Measurements from ENCODE around the gene CUEDC2.

The CUEDC2 gene, protein sequence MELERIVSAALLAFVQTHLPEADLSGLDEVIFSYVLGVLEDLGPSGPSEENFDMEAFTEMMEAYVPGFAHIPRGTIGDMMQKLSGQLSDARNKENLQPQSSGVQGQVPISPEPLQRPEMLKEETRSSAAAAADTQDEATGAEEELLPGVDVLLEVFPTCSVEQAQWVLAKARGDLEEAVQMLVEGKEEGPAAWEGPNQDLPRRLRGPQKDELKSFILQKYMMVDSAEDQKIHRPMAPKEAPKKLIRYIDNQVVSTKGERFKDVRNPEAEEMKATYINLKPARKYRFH

DNA sequence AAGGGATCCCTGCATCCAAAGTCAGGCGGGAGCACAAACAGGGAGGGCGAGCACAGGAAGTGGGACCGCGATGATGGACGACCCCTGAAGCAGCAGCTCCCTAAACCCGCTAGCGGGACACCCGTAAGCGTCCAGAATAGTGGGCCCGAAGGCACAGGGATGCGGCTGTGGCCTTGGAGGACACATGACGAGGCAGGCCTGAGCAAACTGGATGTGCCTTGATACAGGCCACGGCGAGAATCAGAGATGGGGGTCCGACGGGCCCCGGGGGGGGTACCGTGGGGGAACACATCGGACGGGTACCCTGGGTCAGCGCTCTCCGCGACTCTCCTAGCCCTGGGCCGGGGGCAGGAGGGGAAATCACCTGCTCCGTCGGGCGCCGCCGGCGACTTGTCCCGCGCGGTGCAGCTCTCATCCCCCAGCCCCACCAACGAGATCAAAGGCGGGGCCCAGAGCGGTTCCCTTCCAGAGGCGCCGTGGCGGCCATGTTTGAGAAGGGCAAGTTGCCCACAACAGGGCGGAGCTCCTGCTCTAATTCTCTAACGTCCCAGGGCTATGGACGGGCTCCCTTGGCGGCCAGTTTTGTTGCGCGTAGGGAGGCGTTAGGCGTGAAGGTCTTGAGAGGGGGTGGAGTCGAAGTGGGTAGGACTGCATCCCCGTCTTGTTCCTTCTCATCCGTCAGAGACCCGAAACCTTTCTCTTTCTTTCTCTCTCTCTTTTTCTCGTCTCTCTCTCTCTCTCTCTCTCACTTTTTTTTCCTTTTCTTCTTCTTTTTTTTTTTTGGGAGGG is at the start of gene CUEDC2:
TSS of gene CUEDC2 (minus strand) at position 413 of the 789 bp plus-strand sequence. CDS start 7,386 bp downstream, outside the sequence.
- DNase-seq = peak; percentile 96

DNA sequence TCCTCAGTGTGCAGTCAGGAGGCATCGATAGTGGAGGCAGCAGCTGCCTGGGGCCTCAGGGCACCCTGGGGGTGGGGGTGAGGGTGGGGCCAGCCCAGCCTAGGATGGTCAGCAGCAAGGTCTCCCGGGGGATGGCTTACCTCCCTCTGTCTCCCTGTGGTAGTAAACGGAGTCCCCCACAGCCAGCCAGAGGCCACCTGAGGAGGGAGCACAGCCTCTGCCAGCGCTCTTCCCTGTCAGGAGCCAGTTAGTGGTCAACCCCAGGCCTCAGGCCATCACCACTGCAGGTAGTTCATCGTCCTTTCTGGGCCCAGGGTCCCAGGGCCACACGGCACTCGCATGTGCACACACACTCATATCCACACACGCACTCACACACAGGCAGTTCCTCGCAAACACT is 48.0 kb upstream of the CUEDC2 start:
- DNase-seq = no peak

DNA sequence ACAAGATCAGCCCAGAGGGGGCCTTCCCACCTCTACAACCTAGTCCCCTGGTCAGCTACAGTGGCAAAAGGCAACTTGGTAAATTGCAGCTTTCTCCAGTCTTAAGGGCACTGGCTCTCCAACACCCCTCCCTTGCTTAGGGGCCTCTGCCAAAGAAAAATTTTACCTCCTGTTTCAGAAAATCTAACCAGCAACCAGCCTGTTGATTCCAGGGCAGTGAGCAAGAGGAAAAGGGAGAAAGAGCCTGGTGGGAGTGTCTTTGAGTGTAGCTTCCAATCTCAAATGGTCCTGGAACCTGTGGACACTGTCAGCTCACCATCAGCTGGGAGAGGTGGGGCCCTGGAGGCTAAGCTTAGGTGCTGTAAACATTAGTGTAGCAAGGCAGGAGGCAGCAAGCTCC is 47.3 kb upstream of the CUEDC2 start:
- no peak for DNase-seq

DNA sequence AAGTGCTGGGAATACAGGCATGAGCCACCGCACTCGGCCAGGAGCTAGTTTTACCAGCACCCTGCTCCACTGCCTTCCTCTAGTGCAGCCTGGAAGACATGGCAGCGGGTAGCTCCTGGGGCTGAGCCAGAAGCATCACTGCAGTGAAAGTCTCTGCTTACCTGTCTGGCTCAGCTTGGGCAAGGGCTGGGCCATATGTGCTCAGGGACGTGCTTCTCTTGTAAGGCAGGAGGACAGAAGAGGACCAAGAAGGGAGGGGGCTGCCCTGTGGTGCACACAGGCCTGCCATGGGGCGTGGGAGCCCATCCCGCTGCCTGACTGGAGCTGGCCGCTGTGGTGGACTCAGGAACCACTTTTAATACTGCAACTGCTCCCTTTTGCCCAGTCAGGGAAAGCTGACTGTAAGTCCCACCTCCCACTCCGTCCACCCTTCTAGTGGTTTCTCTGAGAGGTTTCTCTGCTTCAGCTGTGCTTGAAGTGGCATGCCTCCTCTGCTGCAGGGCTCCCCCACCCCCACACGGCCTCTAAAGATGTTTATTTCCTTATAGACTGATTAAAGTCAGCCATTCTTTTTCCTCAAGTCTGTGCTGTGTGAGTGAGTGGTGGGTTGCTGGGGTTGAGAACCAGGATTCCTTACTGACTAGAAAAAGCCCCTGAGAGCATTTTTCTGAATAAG is 44.2 kb upstream of the CUEDC2 start:
- peak; percentile 30 for DNase-seq

DNA sequence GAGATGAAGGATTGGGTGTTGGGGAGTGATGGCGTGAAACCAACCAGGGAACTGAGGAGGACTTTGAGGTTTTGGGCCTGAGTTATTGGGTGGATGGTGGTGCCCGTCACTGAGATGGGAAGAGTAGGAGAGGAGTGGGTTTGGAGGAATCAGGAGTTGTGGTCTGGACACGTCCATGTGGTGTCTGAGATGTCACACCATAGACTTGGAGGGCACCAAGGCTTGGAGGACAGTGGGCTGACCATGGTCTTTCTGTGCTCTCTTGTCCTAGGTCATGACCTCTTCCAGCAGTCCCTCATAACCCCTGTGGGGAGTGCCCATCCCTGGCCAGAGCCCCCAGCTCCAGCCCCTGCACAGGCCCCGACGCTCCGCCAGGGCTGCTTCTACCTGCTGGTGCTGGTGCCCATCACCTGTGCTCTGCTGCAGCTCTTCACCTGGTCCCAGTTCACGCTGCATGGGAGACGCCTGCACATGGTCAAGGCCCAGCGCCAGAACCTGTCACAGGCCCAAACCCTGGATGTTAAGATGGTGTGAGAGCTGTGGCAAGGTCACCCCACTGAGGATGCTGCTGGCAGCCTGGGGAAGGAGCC is 43.2 kb upstream of the CUEDC2 start:
- no peak for DNase-seq

DNA sequence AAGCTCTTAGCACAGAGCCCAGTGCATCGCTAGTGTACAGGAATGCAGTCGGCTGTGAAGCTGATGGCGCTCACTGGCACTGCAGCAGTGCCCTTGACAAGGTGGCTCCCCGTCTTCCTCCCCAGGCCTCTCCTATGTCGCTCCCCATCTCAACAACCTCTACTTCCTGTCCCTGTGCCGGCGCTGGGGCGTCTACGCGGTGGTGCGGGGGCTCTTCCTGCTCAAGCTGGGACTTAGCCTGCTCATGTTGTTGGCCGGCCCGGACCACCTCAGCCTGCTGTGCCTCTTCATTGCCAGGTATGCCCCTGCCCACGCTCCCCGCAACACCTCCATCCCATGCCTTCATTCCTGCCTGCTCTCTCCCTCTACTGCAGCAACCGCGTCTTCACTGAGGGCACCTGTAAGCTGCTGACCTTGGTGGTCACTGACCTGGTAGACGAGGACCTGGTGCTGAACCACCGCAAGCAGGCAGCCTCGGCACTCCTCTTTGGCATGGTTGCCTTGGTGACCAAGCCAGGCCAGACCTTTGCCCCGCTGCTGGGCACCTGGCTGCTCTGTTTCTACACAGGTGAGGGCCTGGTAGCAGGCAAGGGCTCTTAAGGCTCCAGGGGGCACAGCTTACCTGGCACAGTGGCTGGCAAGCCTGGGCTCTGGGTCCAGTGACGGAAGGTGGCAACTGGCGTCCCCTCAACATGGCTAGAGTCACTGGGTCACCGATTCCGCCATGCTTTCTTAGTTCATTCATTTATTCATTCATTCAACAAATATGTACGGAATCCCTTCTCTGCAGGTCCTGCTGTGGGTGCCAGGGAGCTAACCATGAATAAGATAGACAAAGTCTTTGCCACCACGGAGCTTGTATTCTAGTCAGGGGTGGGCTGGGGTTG is 41.3 kb upstream of the CUEDC2 start:
- DNase-seq = peak; percentile 30

DNA sequence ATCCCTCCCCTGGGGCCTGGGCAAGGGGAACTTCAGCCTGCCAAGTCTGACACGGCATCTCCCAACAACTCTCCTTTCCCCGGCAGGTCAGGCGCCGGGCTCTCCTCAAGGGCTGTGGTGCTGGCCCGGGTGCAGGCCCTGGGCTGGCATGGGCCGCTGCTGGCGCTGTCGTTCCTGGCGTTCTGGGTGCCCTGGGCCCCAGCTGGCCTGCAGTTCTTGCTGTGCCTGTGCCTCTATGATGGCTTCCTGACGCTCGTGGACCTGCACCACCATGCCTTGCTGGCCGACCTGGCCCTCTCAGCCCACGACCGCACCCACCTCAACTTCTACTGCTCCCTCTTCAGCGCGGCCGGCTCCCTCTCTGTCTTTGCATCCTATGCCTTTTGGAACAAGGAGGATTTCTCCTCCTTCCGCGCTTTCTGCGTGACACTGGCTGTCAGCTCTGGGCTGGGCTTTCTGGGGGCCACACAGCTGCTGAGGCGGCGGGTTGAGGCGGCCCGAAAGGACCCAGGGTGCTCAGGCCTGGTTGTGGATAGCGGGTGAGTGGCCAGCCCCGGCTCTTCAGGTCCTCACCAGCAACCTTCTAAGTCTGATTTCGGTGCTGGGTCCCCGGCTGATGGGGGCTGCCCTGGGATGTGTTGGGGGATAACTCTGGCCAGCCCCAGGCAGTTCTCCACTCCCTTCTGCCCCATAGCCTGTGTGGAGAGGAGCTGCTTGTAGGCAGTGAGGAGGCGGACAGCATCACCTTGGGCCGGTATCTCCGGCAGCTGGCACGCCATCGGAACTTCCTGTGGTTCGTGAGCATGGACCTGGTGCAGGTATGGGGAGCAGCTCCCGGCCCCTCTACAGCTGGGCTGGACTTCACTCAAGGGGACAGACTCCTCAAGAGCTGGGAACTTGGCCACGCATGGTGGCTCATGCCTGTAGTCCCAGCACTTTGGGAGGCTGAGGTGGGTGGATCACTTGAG is 38.5 kb upstream of the CUEDC2 start:
- no peak for DNase-seq

DNA sequence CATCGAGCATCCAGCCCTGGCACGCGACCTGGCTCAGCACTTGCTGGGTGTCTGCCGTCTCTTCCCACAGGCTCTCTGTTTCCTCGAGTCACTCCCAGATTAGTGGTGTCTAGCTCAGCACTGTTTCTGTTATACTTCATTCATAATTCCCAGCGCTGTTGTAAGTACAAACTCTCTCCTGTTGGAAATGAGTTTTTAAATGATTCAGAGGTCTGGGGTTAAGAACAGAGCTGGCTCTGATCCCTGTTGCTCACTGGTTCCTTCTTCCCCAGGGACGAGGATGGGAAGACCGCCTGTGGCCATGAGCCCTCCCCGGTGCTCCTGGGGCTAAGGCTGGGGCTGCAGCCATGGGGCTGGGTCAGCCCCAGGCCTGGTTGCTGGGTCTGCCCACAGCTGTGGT is 36.3 kb upstream of the CUEDC2 start:
- no peak for DNase-seq

DNA sequence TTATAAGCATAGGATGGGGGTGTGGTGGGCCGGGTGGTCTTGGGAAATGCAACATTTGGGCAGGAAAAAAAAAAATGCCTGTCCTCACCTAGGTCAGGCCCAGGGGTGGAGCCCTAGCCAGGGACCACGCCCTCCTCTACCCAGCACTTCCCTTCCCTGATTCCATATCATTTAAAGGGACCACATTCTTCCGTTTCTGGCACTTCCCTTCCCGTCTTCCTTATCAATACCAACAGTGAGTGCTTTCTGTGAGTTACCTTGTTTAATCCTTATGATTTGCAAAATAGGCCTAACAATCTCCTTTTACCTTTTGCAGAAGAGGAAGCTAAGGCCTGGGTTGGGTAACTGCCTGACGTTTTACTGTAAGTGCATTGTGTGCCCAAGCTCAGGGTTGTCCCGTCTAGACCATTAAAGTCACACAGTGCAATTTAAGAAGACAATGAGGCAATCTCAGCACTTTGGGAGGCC is 35.6 kb upstream of the CUEDC2 start:
- DNase-seq = no peak

DNA sequence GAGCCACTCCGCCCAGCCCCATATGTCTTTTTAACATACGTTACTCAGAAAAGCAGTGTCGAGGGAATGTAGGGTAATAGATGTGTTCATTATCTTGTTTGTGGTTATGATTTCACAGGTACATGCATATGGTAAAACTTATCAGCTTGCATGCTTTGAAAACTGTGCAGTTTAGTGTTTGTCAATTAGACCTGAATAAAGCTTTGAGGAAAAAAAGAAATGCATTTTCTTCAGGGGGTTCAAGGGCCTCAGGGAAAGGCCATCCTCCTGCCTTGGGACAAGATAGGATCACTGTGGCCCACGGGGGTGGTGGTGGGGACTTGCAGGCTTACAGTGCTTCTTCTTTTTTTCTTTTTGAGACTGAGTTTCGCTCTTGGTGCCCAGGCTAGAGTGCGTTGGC is 34.9 kb upstream of the CUEDC2 start:
- DNase-seq = no peak

DNA sequence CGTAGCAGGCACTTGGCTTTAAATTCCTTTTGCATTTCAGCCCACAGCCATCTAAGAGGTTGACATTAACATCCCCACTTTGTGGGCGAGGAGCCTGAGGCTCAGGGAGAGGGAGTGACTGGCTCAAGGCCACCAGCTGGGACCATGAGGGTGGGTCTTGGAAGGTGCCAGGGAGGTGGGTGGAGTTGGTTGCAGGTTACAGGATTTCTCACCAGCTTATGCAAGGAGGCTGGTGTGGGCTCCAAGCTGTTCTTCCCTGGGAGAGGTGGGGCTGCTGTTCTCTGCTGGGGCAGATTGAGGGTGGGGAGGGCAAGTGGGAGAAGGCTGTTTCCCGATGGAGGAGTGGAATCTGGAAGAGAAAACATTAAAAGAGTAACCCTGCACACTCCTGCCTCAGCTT is 33.1 kb upstream of the CUEDC2 start:
- no peak for DNase-seq

DNA sequence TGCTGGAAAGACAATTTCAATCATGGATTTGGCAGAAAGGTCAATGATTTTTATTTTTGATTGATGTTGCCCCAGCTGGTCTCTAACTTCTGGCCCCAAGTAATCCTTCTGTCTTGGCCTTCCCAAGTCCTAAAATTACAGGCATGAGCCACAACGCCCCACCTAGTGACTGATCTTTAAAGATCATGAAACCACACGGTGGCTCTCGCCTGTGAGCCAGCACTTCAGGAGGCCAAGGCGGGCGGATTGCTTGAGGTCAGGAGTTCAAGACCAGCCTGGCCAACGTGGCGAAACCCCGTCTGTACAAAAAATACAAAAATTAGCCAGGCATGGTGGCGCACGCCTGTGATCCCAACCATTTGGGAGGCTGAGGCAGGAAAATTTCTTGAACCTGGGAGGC is 31.6 kb upstream of the CUEDC2 start:
- DNase-seq = no peak

DNA sequence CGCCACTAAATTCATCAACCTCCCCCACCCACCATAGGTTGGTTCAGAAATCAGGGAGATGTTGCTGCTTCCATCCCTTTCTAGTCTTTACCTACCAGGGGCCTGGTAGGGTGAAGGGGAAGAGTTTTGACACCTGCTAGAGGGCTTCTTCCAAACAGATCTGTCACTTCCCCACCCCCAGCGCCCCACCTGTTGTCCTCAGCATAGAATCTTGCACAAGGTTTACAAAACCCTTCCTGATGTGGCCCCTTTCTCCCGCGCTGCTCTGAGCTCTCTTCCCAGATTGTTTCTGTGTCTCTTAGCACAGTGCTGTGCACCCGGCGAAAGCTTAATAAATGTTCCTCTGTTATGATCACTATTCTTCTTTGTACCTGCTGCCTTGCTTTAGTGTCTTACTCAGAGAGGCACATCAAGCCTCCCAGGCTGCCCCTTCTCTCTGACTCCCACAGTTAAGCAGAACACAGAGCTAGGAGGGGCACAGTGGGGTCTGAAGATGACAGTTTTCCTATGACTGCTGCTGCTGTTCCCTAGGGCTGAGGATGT is 30.2 kb upstream of the CUEDC2 start:
- no peak for DNase-seq

DNA sequence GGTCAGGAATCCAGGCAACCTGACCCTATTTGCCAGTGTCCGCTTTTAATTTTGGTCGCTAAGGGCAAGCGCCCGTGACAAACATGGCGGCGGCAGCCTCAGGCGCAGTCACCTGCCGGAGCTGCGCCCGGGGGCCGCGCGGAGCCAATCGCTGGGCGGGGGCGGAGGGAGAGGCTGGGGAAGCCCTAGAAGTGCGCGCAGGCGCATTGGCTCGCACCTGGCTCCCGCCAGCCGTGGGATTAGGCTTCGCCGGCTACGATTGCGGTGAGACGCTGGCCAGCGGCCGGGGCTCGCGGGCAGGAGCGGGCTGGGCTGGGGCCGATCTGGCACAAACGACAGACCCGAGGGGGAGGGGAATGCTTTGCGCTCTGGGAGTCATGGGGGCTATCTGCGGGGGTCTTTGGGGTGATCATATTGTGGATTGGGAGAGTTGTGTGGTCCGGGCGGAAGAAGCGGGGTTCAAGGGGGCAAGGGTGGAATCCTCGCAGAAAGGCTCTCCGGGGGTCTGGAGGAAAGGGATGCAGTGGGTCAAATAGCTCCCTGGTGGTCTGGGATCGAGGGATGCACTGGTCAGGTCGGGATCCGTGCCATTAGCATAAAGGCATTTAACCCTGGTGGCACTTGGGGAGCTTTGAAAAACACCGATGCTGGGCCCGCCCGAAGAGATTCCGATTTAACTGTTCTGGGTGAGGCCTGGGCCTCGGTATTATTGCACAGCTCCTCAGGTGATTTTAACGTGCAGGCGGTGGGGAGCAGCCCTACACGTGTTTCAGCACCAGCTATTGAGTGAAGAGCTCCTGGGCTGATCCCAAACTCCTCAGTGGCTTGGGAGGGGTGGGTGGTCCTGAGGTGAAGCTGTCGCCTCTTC is 29.0 kb upstream of the CUEDC2 start:
- peak; percentile 93 for DNase-seq

DNA sequence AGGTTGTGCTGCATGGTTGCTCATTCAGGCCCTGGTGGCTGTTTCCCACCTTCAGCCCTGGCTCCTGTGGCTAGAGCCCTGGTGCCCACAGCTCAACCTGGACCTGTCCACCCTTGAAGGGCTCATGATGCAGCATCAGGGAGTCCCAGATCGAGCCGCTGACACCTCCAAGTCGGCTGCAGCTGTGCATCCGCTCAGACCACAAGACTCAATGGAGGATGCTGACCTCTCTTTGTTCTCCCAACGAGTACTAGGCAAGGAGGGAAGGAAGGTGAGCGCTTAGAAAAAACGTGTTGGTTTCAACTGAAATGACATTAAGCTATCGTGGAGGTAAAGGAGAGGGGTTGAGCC is 28.4 kb upstream of the CUEDC2 start:
- DNase-seq = no peak

DNA sequence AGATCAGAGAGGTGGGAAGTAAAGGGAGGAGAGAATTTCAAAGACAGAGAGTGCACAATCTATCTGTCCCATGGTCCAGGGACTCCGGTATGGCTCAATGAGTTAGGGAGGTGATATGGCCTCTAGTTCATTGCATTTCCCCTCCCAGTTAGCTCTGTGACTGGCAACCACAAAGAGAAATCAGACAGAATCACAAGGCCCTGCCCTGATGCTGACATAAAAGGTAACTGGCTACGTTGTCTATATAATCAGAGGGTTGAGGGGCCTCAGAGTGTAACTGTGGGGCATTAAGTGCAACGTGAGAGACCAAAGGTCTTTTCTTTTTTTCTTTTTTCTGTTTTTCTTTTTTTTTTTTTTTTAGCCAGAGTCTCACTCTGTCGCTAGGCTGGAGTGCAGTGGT is 26.3 kb upstream of the CUEDC2 start:
- DNase-seq = no peak

DNA sequence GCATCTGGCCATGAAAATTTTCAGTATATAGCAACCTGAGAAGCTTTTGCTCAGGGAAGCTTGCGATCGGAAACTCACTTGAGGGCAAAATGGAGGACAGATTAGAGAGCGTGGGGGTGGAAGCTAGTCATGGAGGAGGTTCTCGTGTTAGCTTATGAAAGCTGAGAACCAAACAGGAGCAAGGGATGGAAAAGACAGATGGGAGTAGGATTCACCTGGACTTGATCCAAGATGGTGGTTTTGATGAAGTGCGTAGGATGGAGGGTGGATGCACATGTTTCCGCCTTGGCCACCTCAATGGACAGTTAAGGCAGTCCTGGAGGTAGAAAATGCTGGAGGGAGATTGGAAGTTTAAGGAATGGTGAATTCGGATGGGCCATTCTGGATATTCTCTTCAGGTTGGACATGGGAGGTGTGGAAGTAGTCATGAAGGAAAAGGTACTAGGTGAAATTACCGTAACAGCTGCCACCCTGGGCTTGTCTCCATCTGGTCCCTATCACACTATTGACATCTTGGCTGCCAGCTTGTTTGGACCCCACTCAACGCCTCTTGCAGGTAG is 25.3 kb upstream of the CUEDC2 start:
- no peak for DNase-seq

DNA sequence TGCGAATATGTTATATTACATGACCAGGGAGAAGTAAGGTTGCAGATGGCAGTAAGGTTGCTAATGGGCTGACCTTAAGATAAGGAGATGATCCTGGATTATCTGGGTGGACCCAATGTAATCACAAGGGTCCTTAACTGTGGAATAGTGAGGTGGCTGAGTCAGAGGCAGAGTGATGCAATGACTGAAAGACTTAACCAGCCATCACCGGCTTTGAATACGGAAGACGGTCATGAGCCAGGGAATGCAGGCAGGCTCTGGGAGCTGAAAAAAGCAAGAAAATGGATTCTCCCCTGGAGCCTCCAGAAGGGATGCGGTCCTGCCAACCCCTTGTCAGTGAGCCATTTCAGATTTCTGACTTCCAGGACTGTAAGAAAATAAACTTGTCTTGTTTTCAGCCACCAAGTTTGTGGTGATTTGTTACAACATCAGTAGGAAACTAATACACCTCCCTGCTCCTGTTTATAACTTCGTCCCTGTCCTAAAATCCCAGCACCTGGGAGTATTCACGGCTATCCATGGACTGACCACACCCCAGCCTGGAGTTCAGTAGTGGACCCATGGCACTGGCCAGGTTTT is 23.6 kb upstream of the CUEDC2 start:
- no peak for DNase-seq

Data from activated CD8-positive, alpha-beta memory T cell treated with anti-CD3 and anti-CD28 coated beads, Interleukin-2, amount 50 U/mL, for 4 hours (primary cell).